Fibroblast of the aortic adventitia (primary cell): ENCODE data around the gene IPO4. TPM values are rescaled to one million over a fixed set of nuclear protein-coding genes. Genes with fewer than 3 reads are reported as not detected.
A peak's percentile ranks its signal among the peaks of the same experiment; 100 is the strongest.
"Not testable (repeated sequence)": the region's sequence is repeated elsewhere in the genome, so short reads cannot be mapped to it uniquely, and the experiment has no call there.

Experiments used
- DNase-seq: peaks from one replicate; pipeline ENCODE4 v3.0.0-alpha.2; 2010; ENCODE audit warnings: low read depth
- H3K4me3 ChIP-seq: 2 replicates; pipeline ENCODE4 v1.5.1; 2011; ENCODE audit warnings: low read depth, mild to moderate bottlenecking, control low read depth, low read length, moderate library complexity
- total RNA-seq: library from RNA; depleted of rRNA; stranded (reverse); fragments of >200 nt; gene quantifications from 2 replicates; pipeline ENCODE4 v1.2.3, GENCODE V29; 2012; ENCODE audit warnings: low replicate concordance
- TF ChIP-seq, protein P1 (sequence below): IDR thresholded peaks from 2 replicates; pipeline ENCODE4 v1.5.1; 2011; ENCODE audit warnings: mild to moderate bottlenecking, low read length, control low read depth, inconsistent platforms; ENCODE audit not compliant: insufficient read depth

IPO4 gene
- total RNA-seq, 1 donor, result 44.0 TPM

DNA sequence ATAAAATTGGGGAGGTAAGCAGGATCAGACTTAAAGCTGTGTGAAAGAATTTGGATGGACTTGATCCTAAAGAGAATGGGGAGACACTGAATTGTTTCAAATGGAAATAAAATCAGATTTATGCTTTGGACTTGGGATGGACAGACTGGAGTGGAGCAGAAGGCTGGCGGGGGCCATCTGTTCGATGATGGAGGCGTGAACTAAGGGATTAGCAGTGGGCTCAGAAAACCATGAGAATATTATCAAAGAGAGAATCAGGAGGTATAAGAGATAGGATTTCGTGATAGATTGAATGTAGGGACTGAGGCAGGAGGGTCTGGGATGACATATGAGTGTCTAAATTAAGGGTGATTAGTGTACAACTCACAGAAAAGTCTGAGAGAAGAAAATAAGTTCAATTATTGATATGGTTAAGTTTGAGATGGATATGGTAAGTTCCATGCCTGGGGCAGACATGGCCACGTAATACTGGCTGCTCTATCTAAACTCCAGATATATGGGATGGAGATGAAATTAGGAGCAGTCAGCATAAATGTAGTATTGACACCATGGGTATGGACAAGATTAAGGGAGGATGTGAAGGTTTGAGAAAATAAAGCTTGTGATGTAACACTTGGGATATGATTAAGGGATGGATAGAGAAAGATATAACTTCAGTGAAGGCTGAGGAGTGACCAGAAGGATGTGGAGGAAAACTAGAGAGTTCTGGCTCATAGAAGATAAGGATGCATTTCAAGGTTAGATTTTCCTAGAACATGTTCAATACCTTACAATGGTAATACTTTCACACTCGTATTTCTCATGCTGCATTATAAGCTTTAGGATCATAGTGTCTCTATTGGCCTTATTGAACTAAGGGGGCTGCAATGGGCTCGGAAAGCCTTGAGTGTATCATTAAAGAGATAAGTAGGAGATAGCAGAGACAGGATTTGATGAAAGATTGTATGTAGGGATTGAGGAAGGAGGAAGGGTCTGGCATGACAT, 15.8 kb upstream of the IPO4 start:
- TF ChIP-seq, protein P1, sequence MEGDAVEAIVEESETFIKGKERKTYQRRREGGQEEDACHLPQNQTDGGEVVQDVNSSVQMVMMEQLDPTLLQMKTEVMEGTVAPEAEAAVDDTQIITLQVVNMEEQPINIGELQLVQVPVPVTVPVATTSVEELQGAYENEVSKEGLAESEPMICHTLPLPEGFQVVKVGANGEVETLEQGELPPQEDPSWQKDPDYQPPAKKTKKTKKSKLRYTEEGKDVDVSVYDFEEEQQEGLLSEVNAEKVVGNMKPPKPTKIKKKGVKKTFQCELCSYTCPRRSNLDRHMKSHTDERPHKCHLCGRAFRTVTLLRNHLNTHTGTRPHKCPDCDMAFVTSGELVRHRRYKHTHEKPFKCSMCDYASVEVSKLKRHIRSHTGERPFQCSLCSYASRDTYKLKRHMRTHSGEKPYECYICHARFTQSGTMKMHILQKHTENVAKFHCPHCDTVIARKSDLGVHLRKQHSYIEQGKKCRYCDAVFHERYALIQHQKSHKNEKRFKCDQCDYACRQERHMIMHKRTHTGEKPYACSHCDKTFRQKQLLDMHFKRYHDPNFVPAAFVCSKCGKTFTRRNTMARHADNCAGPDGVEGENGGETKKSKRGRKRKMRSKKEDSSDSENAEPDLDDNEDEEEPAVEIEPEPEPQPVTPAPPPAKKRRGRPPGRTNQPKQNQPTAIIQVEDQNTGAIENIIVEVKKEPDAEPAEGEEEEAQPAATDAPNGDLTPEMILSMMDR, result no peak
- DNase-seq, result no peak
- no peak overlapping the region for H3K4me3 ChIP-seq

DNA sequence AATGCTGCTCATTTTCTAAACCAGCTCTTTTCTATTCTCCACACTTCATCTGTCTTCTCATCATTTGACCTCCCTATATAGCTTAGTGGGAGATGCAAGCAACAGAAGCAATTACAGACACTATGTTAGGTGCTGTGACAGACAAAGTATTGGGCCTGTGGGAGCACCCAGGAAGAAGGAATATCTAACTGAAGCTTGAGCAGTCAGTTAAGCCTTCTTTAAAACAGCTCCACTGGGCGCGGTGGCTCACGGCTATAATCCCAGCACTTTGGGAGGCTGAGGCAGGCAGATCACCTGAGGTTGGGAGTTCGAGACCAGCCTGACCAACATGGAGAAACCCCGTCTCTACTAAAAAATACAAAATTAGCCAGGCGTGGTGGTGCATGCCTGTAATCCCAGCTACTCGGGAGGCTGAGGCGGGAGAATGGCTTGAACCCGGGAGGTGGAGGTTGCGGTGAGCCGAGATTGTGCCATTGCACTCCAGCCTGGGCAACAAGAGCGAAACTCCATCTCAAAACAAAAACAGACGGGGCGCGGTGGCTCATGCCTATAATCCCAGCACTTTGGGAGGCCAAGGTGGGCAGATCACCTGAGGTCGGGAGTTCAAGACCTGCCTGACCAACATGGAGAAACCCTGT, 14.8 kb upstream of the IPO4 start:
- DNase-seq, H3K4me3 ChIP-seq: not testable (repeated sequence)

DNA sequence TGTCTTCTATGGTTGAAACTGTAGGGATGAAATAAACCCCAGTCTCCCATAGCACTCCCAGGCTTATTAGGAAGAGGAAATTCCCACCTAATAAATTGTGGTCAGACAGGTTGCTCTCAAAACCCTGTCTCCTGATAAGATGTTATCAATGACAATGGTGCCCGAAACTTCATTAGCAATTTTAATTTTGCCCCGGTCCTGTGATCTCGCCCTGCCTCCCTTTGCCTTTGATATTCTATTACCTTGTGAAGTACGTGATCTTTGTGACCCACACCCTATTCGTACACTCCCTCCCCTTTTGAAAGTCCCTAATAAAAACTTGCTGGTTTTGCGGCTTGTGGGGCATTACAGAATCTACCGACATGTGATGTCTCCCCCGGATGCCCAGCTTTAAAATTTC, 13.9 kb upstream of the IPO4 start:
- DNase-seq, H3K4me3 ChIP-seq: not testable (repeated sequence)

DNA sequence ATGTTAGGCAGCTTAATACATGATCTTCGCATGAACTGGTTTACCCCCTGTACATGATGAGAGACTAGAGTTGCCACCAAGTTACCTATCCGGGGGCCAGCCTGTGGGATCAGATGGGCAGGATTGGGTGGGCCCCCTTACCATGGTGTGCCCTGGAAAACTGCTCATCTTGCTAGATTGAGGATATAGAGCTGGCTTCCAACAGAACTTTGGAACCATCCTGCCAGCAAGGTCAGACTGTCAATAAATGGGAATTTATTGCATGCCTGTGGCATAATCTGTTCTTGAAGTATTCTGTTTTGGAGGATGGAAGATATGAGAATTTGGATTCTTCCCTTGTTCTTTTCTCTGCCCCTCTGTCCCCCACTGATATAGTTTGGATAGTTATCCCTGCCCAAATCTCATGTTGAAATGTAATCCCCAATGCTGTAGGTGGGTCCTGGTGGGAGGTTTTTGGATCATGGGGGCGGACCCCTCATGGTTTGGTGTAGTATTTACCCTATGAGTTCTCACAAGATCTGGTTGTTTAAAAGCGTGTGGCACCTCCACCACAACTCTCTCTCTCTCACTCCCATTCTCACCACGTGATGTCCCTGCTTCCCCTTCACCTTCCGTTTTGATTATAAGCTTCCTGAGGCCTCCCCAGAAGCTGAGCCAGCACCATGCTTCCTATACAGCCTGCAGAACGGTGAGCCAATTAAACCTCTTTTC, 10.4 kb upstream of the IPO4 start:
- TF ChIP-seq, protein P1, result no peak
- H3K4me3 ChIP-seq, result no peak overlapping the region
- DNase-seq, result no peak

DNA sequence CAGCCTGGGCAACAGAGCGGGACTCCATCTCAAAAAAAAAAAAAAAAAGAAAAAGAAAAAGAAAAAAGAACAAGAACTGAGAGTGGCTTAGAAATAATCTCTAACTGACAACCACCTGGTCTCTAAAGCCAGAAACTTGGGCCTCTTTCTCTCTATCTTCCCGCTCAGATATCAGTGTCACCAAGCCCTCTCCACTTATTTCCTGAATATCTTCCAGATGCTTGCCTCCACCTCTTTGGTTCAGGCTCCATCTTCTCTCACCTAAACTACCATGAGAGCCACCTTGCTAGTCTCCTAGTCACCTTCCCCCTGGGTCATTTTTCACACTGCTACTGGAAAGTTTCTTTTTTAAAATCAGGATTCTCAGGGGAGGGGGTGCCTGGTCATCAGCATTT, 8.4 kb upstream of the IPO4 start:
- TF ChIP-seq, protein P1, result no peak
- no peak for DNase-seq
- no peak overlapping the region for H3K4me3 ChIP-seq

DNA sequence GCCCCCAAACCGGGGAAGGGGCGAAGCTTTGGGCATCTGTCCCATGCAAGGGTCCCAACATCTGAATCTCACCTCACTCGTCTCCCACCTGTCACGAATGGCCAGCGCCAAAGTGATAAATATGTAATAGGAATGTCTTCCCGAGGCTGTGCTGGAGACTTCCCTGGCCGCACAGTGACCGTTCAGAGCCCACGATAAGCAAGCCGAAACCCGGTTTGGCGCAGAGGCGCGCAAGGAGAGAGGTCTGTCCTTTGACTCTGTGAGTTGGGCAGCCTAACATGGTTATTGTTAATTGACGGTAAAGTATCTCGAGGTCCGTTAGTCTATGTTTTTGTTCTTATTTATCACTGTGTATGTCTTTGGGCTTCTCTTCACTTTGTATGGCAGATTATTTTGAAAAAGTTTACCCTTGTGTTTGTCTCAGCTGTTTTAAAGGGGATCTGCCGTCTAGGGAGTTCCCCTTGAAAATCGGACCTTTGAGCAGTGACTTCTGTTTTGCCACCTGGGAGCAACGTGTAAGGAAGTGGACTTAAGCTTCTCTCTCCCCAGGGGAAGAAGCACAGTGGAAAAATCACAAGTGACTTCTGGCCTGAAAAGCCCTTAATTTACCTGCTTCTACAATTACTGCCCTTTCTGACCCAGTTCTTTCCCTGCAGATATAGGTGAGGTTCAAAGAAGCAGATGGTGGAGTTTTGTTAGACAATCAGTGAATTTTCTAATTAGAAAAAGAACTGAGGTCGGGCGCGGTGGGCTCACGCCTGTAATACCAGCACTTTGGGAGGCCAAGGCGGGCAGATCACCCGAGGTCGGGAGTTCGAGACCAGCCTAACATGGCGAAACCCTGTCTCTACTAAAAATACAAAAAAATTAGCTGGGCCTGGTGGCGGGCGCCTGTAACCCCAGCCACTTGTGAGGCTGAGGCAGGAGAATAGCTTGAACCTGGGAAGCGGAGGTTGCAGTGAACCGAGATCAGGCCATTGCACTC, 7.7 kb upstream of the IPO4 start:
- peak; percentile 29 for DNase-seq
- TF ChIP-seq, protein P1, result no peak
- H3K4me3 ChIP-seq, result peak overlapping the region; percentile 91
